ENCODE measurements around the gene OR5AU1.

The OR5AU1 gene

GRCh38 chr14:21109377-21110138, 46.3 kb downstream of the OR5AU1 start:
- no peak for ATAC-seq (replicated peaks)
- Mint-ChIP-seq H3K4me3 (no peak overlapping the region), H3K27ac (no peak overlapping the region), H3K9me3 (no peaks in the 10 kb centered on the region), H3K36me3 (ENCODE audit: insufficient read depth) (peaks cover 8% of the 10 kb centered on the region), H3K27me3 (no peaks in the 10 kb centered on the region), H3K4me1 (ENCODE audit: low read depth in 2 of 2) (peaks cover 2 to 4% of the 10 kb centered on the region in 2 donors)
- DNase-seq: no peak

GRCh38 chr14:21108791-21109190, 47.1 kb downstream of the OR5AU1 start:
- Mint-ChIP-seq H3K36me3 (ENCODE audit: insufficient read depth) (peaks cover 12% of the 10 kb centered on the region), H3K4me3 (no peak overlapping the region), H3K9me3 (no peaks in the 10 kb centered on the region), H3K4me1 (ENCODE audit: low read depth in 2 of 2) (peaks cover 3 to 6% of the 10 kb centered on the region in 2 donors), H3K27me3 (no peaks in the 10 kb centered on the region), H3K27ac (no peak overlapping the region)
- ATAC-seq (replicated peaks) (no peak), DNase-seq (no peak)

- Mint-ChIP-seq H3K4me3 (no peak overlapping the region), H3K27me3 (no peaks in the 10 kb centered on the region), H3K36me3 (ENCODE audit: insufficient read depth) (peaks cover 13% of the 10 kb centered on the region), H3K4me1 (ENCODE audit: low read depth in 2 of 2) (peaks cover 9 to 11% of the 10 kb centered on the region in 2 donors), H3K9me3 (no peaks in the 10 kb centered on the region), H3K27ac (peak overlapping the region in 1 of 2 donors; percentile 63)
- no peak for DNase-seq
- ATAC-seq (replicated peaks): no peak
Observed at GRCh38 chr14:21107283-21107800, 48.5 kb downstream of the OR5AU1 start.

- peak overlapping the region in 1 of 2 donors; percentile 45 for H3K4me3 Mint-ChIP-seq
Observed at GRCh38 chr14:21106498-21107282, 49.2 kb downstream of the OR5AU1 start.

GRCh38 chr14:21106176-21106497, 49.7 kb downstream of the OR5AU1 start:
- H3K36me3 Mint-ChIP-seq (ENCODE audit: insufficient read depth): peaks cover 13% of the 10 kb centered on the region
- no peak overlapping the region for H3K4me3 Mint-ChIP-seq
- ATAC-seq (replicated peaks): no peak
- DNase-seq: no peak
- no peaks in the 10 kb centered on the region for H3K27me3 Mint-ChIP-seq
- H3K4me1 Mint-ChIP-seq (ENCODE audit: low read depth in 2 of 2): peaks cover 9 to 11% of the 10 kb centered on the region in 2 donors
- H3K9me3 Mint-ChIP-seq: no peaks in the 10 kb centered on the region
- H3K27ac Mint-ChIP-seq: no peak overlapping the region

More at GRCh38 chr14:21106498-21107282, 49.2 kb downstream of the OR5AU1 start:
- Mint-ChIP-seq H3K36me3 (ENCODE audit: insufficient read depth) (peaks cover 13% of the 10 kb centered on the region), H3K27ac (peak overlapping the region in 1 of 2 donors; percentile 63), H3K27me3 (no peaks in the 10 kb centered on the region), H3K4me1 (ENCODE audit: low read depth in 2 of 2) (peaks cover 9 to 11% of the 10 kb centered on the region in 2 donors), H3K9me3 (no peaks in the 10 kb centered on the region)
- ATAC-seq (replicated peaks) (no peak), DNase-seq (peak; percentile 71 to 75 (median 74))

GRCh38 chr14:21105095-21105494, 50.8 kb downstream of the OR5AU1 start:
- no peaks in the 10 kb centered on the region for H3K9me3 Mint-ChIP-seq
- ATAC-seq (replicated peaks) (no peak), DNase-seq (no peak)
- H3K27ac Mint-ChIP-seq: peak overlapping the region; percentile 85 to 98
- peaks cover 13% of the 10 kb centered on the region for H3K36me3 Mint-ChIP-seq (ENCODE audit: insufficient read depth)
- H3K4me3 Mint-ChIP-seq: peak overlapping the region in 1 of 2 donors; percentile 66
- H3K4me1 Mint-ChIP-seq (ENCODE audit: low read depth in 2 of 2): peaks cover 9 to 11% of the 10 kb centered on the region in 2 donors
- H3K27me3 Mint-ChIP-seq: peaks cover 0 to 8% of the 10 kb centered on the region in 2 donors
